Loucy (cell line): Measurements from ENCODE around the gene LTBP2.

Source experiments
- H2AFZ ChIP-seq: fragments of 200-600 bp; sonication (generic); 2 replicates; pipeline ENCODE4 v1.6.0; 2016; ENCODE audit warnings: antibody characterized with exemption, mild to moderate bottlenecking, low read length, moderate library complexity
- H3F3A ChIP-seq: fragments of 200-600 bp; 2 replicates; pipeline ENCODE4 v1.6.0; 2016; ENCODE audit warnings: antibody characterized with exemption, low read depth, mild to moderate bottlenecking
- H3K27me3 ChIP-seq: fragments of 200-600 bp; sonication (generic); 2 replicates; pipeline ENCODE4 v1.6.1; 2014; ENCODE audit warnings: low read length, mild to moderate bottlenecking; ENCODE audit not compliant: insufficient read depth, poor library complexity, severe bottlenecking
- H3K36me3 ChIP-seq: fragments of 200-600 bp; sonication (generic); 2 replicates; pipeline ENCODE4 v1.6.1; 2016; ENCODE audit warnings: low read length; ENCODE audit not compliant: insufficient read depth
- H3K4me1 ChIP-seq: fragments of 200-600 bp; sonication (generic); 2 replicates; pipeline ENCODE4 v1.5.1; 2014; ENCODE audit warnings: low read length, mild to moderate bottlenecking; ENCODE audit not compliant: insufficient read depth, poor library complexity, severe bottlenecking
- H3K4me2 ChIP-seq: fragments of 200-600 bp; sonication (generic); 2 replicates; pipeline ENCODE4 v1.6.0; 2014; ENCODE audit warnings: antibody characterized with exemption, low read length, low read depth, mild to moderate bottlenecking; ENCODE audit not compliant: poor library complexity, severe bottlenecking
- H3K4me3 ChIP-seq: fragments of 200-600 bp; sonication (generic); 2 replicates; pipeline ENCODE4 v1.5.1; 2014; ENCODE audit warnings: low read length, mild to moderate bottlenecking, mixed read lengths; ENCODE audit not compliant: poor library complexity, severe bottlenecking
- H3K79me2 ChIP-seq: fragments of 200-600 bp; sonication (generic); 2 replicates; pipeline ENCODE4 v1.6.1; 2014; ENCODE audit warnings: low read length; ENCODE audit not compliant: insufficient read depth
- H3K9ac ChIP-seq: fragments of 200-600 bp; sonication (generic); 2 replicates; pipeline ENCODE4 v1.6.0; 2014; ENCODE audit warnings: mild to moderate bottlenecking, low read depth, low read length, moderate library complexity; ENCODE audit not compliant: poor library complexity, severe bottlenecking
- H3K9me2 ChIP-seq: fragments of 200-600 bp; sonication (generic); replicated peaks from 2 replicates; pipeline ENCODE4 v1.6.1; 2016; ENCODE audit warnings: low read depth, low read length, mixed read lengths
- H3K9me3 ChIP-seq: fragments of 200-600 bp; sonication (generic); 2 replicates; pipeline ENCODE4 v1.6.1; 2014; ENCODE audit warnings: mild to moderate bottlenecking, antibody characterized with exemption, low read length, low read depth; ENCODE audit not compliant: insufficient read depth
- H4K20me1 ChIP-seq: fragments of 200-600 bp; sonication (generic); 2 replicates; pipeline ENCODE4 v1.6.0; 2014; ENCODE audit warnings: antibody characterized with exemption, low read length, mild to moderate bottlenecking; ENCODE audit not compliant: insufficient read depth, poor library complexity, severe bottlenecking
- CTCF ChIP-seq: fragments of 200-600 bp; sonication (generic); conservative IDR thresholded peaks from 2 replicates; pipeline ENCODE4 v1.5.1; 2014; ENCODE audit warnings: mild to moderate bottlenecking, antibody characterized with exemption, low read length
- EZH2phosphoT487 ChIP-seq: fragments of 200-600 bp; IDR thresholded peaks from 2 replicates; pipeline ENCODE4 v1.6.1; 2018; ENCODE audit warnings: antibody characterized with exemption, mild to moderate bottlenecking, moderate library complexity, borderline replicate concordance

Gene LTBP2

GRCh38 chr14:74510959-74511409, 101.1 kb downstream of the LTBP2 start:
- Histone ChIP-seq H3K79me2 (no peaks in the 10 kb centered on the region), H3F3A (no peaks in the 10 kb centered on the region), H2AFZ (no peak overlapping the region), H3K36me3 (no peaks in the 10 kb centered on the region), H3K27me3 (no peaks in the 10 kb centered on the region), H4K20me1 (no peaks in the 10 kb centered on the region), H3K9me3 (no peaks in the 10 kb centered on the region), H3K4me3 (no peak overlapping the region), H3K9me2 (no peaks in the 10 kb centered on the region), H3K4me1 (peaks cover 16% of the 10 kb centered on the region), H3K4me2 (no peak overlapping the region), H3K9ac (no peak overlapping the region)
- TF ChIP-seq EZH2phosphoT487 (no peak), CTCF (no peak)

- H3K9me2 ChIP-seq = no peaks in the 10 kb centered on the region
- no peaks in the 10 kb centered on the region for H3F3A ChIP-seq
- H4K20me1 ChIP-seq = no peaks in the 10 kb centered on the region
- H3K4me1 ChIP-seq = peaks cover 16% of the 10 kb centered on the region
- no peak overlapping the region for H2AFZ ChIP-seq
- H3K9me3 ChIP-seq = no peaks in the 10 kb centered on the region
- no peaks in the 10 kb centered on the region for H3K27me3 ChIP-seq
- H3K4me2 ChIP-seq = no peak overlapping the region
- no peak for TF ChIP-seq EZH2phosphoT487
- no peak for TF ChIP-seq CTCF
- H3K36me3 ChIP-seq = no peaks in the 10 kb centered on the region
- no peaks in the 10 kb centered on the region for H3K79me2 ChIP-seq
- H3K4me3 ChIP-seq = no peak overlapping the region
- H3K9ac ChIP-seq = no peak overlapping the region
Measured at GRCh38 chr14:74510223-74510931, 101.7 kb downstream of the LTBP2 start.

GRCh38 chr14:74509587-74510222, 102.3 kb downstream of the LTBP2 start:
- Histone ChIP-seq H3K9ac (no peak overlapping the region), H3K9me2 (no peaks in the 10 kb centered on the region), H3F3A (no peaks in the 10 kb centered on the region), H3K27me3 (no peaks in the 10 kb centered on the region), H3K79me2 (no peaks in the 10 kb centered on the region), H3K36me3 (no peaks in the 10 kb centered on the region), H3K4me3 (no peak overlapping the region), H3K9me3 (no peaks in the 10 kb centered on the region), H3K4me2 (no peak overlapping the region), H4K20me1 (no peaks in the 10 kb centered on the region), H3K4me1 (peaks cover 11% of the 10 kb centered on the region), H2AFZ (no peak overlapping the region)
- TF ChIP-seq EZH2phosphoT487 (no peak), CTCF (no peak)
